PC-9 (cell line): ENCODE measurements around the gene CDC42BPG. TPM values are rescaled to one million over a fixed set of nuclear protein-coding genes. Genes with fewer than 3 reads are reported as not detected.
A peak's percentile ranks its signal among the peaks of the same experiment; 100 is the strongest.

ENCODE experiments used
- BruUV-seq: library from RNA; stranded (reverse); fragments of 400-500 nt; replicated peaks from 2 replicates; lab custom pipeline; 2021; lab: Mats Ljungman, UMichigan
- CTCF ChIA-PET: fragments of 300-600 bp; sonication (Branson Sonifier 250); formaldehyde crosslinking; loops from one replicate; lab custom pipeline; 2022; ENCODE audit warnings: antibody characterized with exemption; lab: Charles Lee
- POLR2A ChIA-PET: fragments of 300-600 bp; sonication (Branson Sonifier 250); formaldehyde crosslinking; loops from one replicate; lab custom pipeline; 2022; ENCODE audit warnings: antibody characterized with exemption; ENCODE audit not compliant: unreplicated experiment; lab: Charles Lee
- DNase-seq, 2 experiments: peaks; one replicate each; pipeline versions ENCODE4 v3.0.0 to v3.0.0-alpha.2; 2015 to 2022; ENCODE audit warnings: mixed read lengths in 1 of 2
- H2AFZ ChIP-seq: fragments of 200-600 bp; sonication (generic); 2 replicates; pipeline ENCODE4 v1.8.1; 2017; ENCODE audit warnings: antibody characterized with exemption
- H3F3A ChIP-seq: fragments of 200-600 bp; sonication (generic); 2 replicates; pipeline ENCODE4 v1.8.1; 2017; ENCODE audit warnings: antibody characterized with exemption, mild to moderate bottlenecking, low read depth; ENCODE audit not compliant: insufficient read depth
- H3K27ac ChIP-seq: fragments of 200-600 bp; sonication (generic); 2 replicates; pipeline ENCODE4 v1.6.1; 2016; ENCODE audit warnings: mixed run types
- H3K27me3 ChIP-seq: fragments of 200-600 bp; sonication (generic); 2 replicates; pipeline ENCODE4 v1.6.1; 2016; ENCODE audit warnings: low read depth, mixed run types; ENCODE audit not compliant: insufficient read depth
- H3K36me3 ChIP-seq: fragments of 200-600 bp; sonication (generic); 2 replicates; pipeline ENCODE4 v1.6.1; 2016; ENCODE audit warnings: low read depth, mixed run types
- H3K4me1 ChIP-seq: fragments of 200-600 bp; sonication (generic); replicated peaks from 2 replicates; pipeline ENCODE4 v1.6.1; 2016; ENCODE audit warnings: mixed run types; ENCODE audit not compliant: insufficient read depth
- H3K4me2 ChIP-seq: fragments of 200-600 bp; sonication (generic); 2 replicates; pipeline ENCODE4 v1.6.1; 2017; ENCODE audit warnings: mixed run types
- H3K4me3 ChIP-seq: fragments of 200-600 bp; sonication (generic); 2 replicates; pipeline ENCODE4 v1.6.1; 2016; ENCODE audit warnings: mixed run types
- H3K79me2 ChIP-seq: fragments of 200-600 bp; sonication (generic); 2 replicates; pipeline ENCODE4 v1.6.1; 2017; ENCODE audit warnings: low read depth, mixed run types
- H3K9me2 ChIP-seq: fragments of 200-600 bp; sonication (generic); 2 replicates; pipeline ENCODE4 v1.8.1; 2017; ENCODE audit warnings: mild to moderate bottlenecking; ENCODE audit not compliant: insufficient read depth
- H3K9me3 ChIP-seq: fragments of 200-600 bp; sonication (generic); 2 replicates; pipeline ENCODE4 v1.8.1; 2016; ENCODE audit warnings: low read depth; ENCODE audit not compliant: insufficient read depth
- H4K20me1 ChIP-seq: fragments of 200-600 bp; sonication (generic); 2 replicates; pipeline ENCODE4 v1.8.1; 2017; ENCODE audit not compliant: insufficient read depth
- CTCF ChIP-seq: fragments of 200-600 bp; sonication (generic); conservative IDR thresholded peaks from 2 replicates; pipeline ENCODE4 v1.6.1; 2017; ENCODE audit warnings: mixed run types, antibody characterized with exemption, mild to moderate bottlenecking, moderate library complexity
- EZH2 ChIP-seq: fragments of 200-600 bp; sonication (generic); IDR thresholded peaks from 2 replicates; pipeline ENCODE4 v1.8.0; 2017; ENCODE audit warnings: antibody characterized with exemption, low read depth
- intact Hi-C: fragments of 100-400 bp; cut with micrococcal nuclease; formaldehyde crosslinking; loops from one replicate; pipeline ENCODE4 v1.10.0; 2022; ENCODE audit not compliant: unreplicated experiment
- total RNA-seq: library from RNA; stranded (reverse); gene quantifications from 2 replicates; pipeline ENCODE4 v1.2.3, GENCODE V29; 2021

CDC42BPG gene
- total RNA-seq, 1 experiment from 2014 or later: 31.3 TPM

GRCh38 chr11:64859542-64860414 lies 15.3 kb upstream of the CDC42BPG start:
- Histone ChIP-seq H3F3A (peaks cover 45% of the 10 kb centered on the region), H3K4me1 (peaks cover 48% of the 10 kb centered on the region), H3K27me3 (no peaks in the 10 kb centered on the region), H3K4me3 (no peak overlapping the region), H2AFZ (no peak overlapping the region), H3K9me3 (no peaks in the 10 kb centered on the region), H3K36me3 (0 out of 2 replicates have a peak, but pooled peaks cover 14% of the 10 kb centered on the region), H4K20me1 (peaks cover 3% of the 10 kb centered on the region; the same call in 1 of the 2 replicates), H3K9me2 (no peaks in the 10 kb centered on the region), H3K4me2 (no peak overlapping the region), H3K27ac (0 out of 2 replicates have a peak overlapping the region, but pooled peaks have one; percentile 4), H3K79me2 (peaks cover 80% of the 10 kb centered on the region)
- no TSS peak for BruUV-seq
- CTCF ChIA-PET: interaction anchor here (1.3 kb wide), 1 partner anchor 17 kb away, joined by 4 read pairs; no protein-coding TSS in a partner anchor
- intact Hi-C loops: no loop called here
- TF ChIP-seq CTCF (no peak), EZH2 (no peak)
- POLR2A ChIA-PET: interaction anchor here (0.5 to 0.6 kb wide), 2 partner anchors 17 to 89 kb away, joined by 4 to 5 read pairs; no protein-coding TSS in a partner anchor
- no peak for DNase-seq

GRCh38 chr11:64858467-64859263 lies 14.2 kb upstream of the CDC42BPG start:
- Histone ChIP-seq H3K4me3 (no peak overlapping the region), H4K20me1 (no peaks in the 10 kb centered on the region), H3K36me3 (peaks cover 20% of the 10 kb centered on the region; the same call in 1 of the 2 replicates), H3K9me3 (no peaks in the 10 kb centered on the region), H3K27ac (peak overlapping the region; percentile 84; the same call in 1 of the 2 replicates), H3K4me2 (no peak overlapping the region), H3K9me2 (no peaks in the 10 kb centered on the region), H3K4me1 (peaks cover 59% of the 10 kb centered on the region), H3K79me2 (peaks cover 77% of the 10 kb centered on the region), H2AFZ (no peak overlapping the region), H3F3A (peaks cover 52% of the 10 kb centered on the region), H3K27me3 (no peaks in the 10 kb centered on the region)
- CTCF ChIA-PET: interaction anchor here (1.3 kb wide), 1 partner anchor 18 kb away, joined by 4 read pairs; no protein-coding TSS in a partner anchor
- POLR2A ChIA-PET: interaction anchor here (0.5 to 0.6 kb wide), 2 partner anchors 18 to 88 kb away, joined by 4 to 5 read pairs; no protein-coding TSS in a partner anchor
- no peak for DNase-seq
- BruUV-seq: no TSS peak
- intact Hi-C loops: no loop called here
- TF ChIP-seq EZH2 (no peak), CTCF (no peak)

- DNase-seq: no peak
- H3K9me2 ChIP-seq: no peaks in the 10 kb centered on the region
- TF ChIP-seq CTCF (no peak), EZH2 (no peak)
- peaks cover 26% of the 10 kb centered on the region; the same call in 1 of the 2 replicates for H3K36me3 ChIP-seq
- H4K20me1 ChIP-seq: no peaks in the 10 kb centered on the region
- H3K4me2 ChIP-seq: 0 out of 2 replicates have a peak overlapping the region, but pooled peaks have one; percentile 75
- H3K27ac ChIP-seq: peak overlapping the region; percentile 84
- no peaks in the 10 kb centered on the region for H3K27me3 ChIP-seq
- intact Hi-C loops: loop anchor here (2.0 kb wide), 1 partner anchor 67 kb away; the partner anchor contains the start of gene PPP2R5B
- peaks cover 68% of the 10 kb centered on the region for H3K4me1 ChIP-seq
- peaks cover 74% of the 10 kb centered on the region for H3K79me2 ChIP-seq
- POLR2A ChIA-PET: interaction anchor here (0.7 to 1.6 kb wide), 3 partner anchors 10 to 20 kb away, joined by 8 to 22 read pairs (median 11); no protein-coding TSS in a partner anchor
- peaks cover 58% of the 10 kb centered on the region for H3F3A ChIP-seq
- BruUV-seq: no TSS peak
- H2AFZ ChIP-seq: no peak overlapping the region
- H3K4me3 ChIP-seq: no peak overlapping the region
- CTCF ChIA-PET: interaction anchor here (0.7 kb wide), 1 partner anchor 8 kb away, joined by 5 read pairs; no protein-coding TSS in a partner anchor
- H3K9me3 ChIP-seq: no peaks in the 10 kb centered on the region
Measured at GRCh38 chr11:64857485-64857884, 13.0 kb upstream of the CDC42BPG start.
